Measurements from ENCODE around the gene PATZ1.

Gene PATZ1

GRCh38 chr22:31276426-31277167, 69.5 kb downstream of the PATZ1 start:
- Histone ChIP-seq H3K9me3 (ENCODE audit: insufficient read depth, low read depth, low read length) (no peaks in the 10 kb centered on the region), H3K27me3 (ENCODE audit: insufficient read depth, low read length) (no peaks in the 10 kb centered on the region), H3K27ac (ENCODE audit: low read length) (no peak overlapping the region), H3K4me1 (ENCODE audit: insufficient read depth, low read length) (no peaks in the 10 kb centered on the region), H3K36me3 (ENCODE audit: insufficient read depth, low read depth, low read length) (peaks cover 73% of the 10 kb centered on the region), H3K4me3 (ENCODE audit: low read length) (no peak overlapping the region), H3K9ac (ENCODE audit: low read depth, low read length) (no peak overlapping the region)
